ENCODE data around the gene HSPBAP1. TPM values are rescaled to one million over a fixed set of nuclear protein-coding genes. Genes with fewer than 3 reads are reported as not detected.

The HSPBAP1 gene
- total RNA-seq, 1 experiment from 2014 or later: 6.4 TPM

GRCh38 chr3:122824465-122825381 is 31.1 kb upstream of the HSPBAP1 start:
- Histone ChIP-seq H3K4me2 (ENCODE audit: low read length) (no peak overlapping the region), H3F3A (ENCODE audit: low read length, unreplicated experiment) (no peaks in the 10 kb centered on the region), H3K27ac (ENCODE audit: low read length) (no peak overlapping the region), H3K9me2 (replicated peaks; ENCODE audit: low read length) (no peaks in the 10 kb centered on the region), H3K9ac (ENCODE audit: low read length) (no peak overlapping the region), H3K4me1 (ENCODE audit: insufficient read depth, low read length) (no peaks in the 10 kb centered on the region), H3K27me3 (ENCODE audit: low read length) (no peaks in the 10 kb centered on the region), H3K4me3 (ENCODE audit: low read length) (no peak overlapping the region), H3K79me2 (ENCODE audit: low read length) (no peaks in the 10 kb centered on the region), H3K9me3 (ENCODE audit: low read length) (no peaks in the 10 kb centered on the region), H3K36me3 (ENCODE audit: low read depth, low read length) (no peaks in the 10 kb centered on the region), H4K20me1 (ENCODE audit: low read length) (no peaks in the 10 kb centered on the region), H2AFZ (ENCODE audit: low read length) (no peak overlapping the region)
- TF ChIP-seq EZH2phosphoT487 (IDR thresholded peaks at IDR 0.05; ENCODE audit: borderline replicate concordance, low read length) (no peak), EZH2 (IDR thresholded peaks at IDR 0.05; ENCODE audit: low read length, unreplicated experiment) (no peak)
- TF ChIP-seq, protein P1, sequence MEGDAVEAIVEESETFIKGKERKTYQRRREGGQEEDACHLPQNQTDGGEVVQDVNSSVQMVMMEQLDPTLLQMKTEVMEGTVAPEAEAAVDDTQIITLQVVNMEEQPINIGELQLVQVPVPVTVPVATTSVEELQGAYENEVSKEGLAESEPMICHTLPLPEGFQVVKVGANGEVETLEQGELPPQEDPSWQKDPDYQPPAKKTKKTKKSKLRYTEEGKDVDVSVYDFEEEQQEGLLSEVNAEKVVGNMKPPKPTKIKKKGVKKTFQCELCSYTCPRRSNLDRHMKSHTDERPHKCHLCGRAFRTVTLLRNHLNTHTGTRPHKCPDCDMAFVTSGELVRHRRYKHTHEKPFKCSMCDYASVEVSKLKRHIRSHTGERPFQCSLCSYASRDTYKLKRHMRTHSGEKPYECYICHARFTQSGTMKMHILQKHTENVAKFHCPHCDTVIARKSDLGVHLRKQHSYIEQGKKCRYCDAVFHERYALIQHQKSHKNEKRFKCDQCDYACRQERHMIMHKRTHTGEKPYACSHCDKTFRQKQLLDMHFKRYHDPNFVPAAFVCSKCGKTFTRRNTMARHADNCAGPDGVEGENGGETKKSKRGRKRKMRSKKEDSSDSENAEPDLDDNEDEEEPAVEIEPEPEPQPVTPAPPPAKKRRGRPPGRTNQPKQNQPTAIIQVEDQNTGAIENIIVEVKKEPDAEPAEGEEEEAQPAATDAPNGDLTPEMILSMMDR (conservative IDR thresholded peaks at IDR 0.05; ENCODE audit: low read depth, low read length): no peak
- no TSS peak for BruUV-seq (replicated peaks)
- peak; percentile 57 for ATAC-seq
- ChIA-PET CTCF (no interaction called here), POLR2A (ENCODE audit: unreplicated experiment) (no interaction called here)
- peak; percentile 50 for DNase-seq
- intact Hi-C loops (cut with micrococcal nuclease): no loop called here

GRCh38 chr3:122816587-122816986 is 23.0 kb upstream of the HSPBAP1 start:
- CTCF ChIA-PET: no interaction called here
- Histone ChIP-seq H3K4me1 (ENCODE audit: insufficient read depth, low read length) (no peaks in the 10 kb centered on the region), H2AFZ (ENCODE audit: low read length) (no peak overlapping the region), H3K36me3 (ENCODE audit: low read depth, low read length) (no peaks in the 10 kb centered on the region), H3K79me2 (ENCODE audit: low read length) (no peaks in the 10 kb centered on the region), H3K27me3 (ENCODE audit: low read length) (no peaks in the 10 kb centered on the region), H4K20me1 (ENCODE audit: low read length) (no peaks in the 10 kb centered on the region), H3K9me2 (replicated peaks; ENCODE audit: low read length) (no peaks in the 10 kb centered on the region), H3K9me3 (ENCODE audit: low read length) (no peaks in the 10 kb centered on the region), H3F3A (ENCODE audit: low read length, unreplicated experiment) (no peaks in the 10 kb centered on the region), H3K4me2 (ENCODE audit: low read length) (no peak overlapping the region), H3K9ac (ENCODE audit: low read length) (no peak overlapping the region), H3K27ac (ENCODE audit: low read length) (no peak overlapping the region), H3K4me3 (ENCODE audit: low read length) (no peak overlapping the region)
- BruUV-seq (replicated peaks): no TSS peak
- POLR2A ChIA-PET (ENCODE audit: unreplicated experiment): no interaction called here
- intact Hi-C loops (cut with micrococcal nuclease): no loop called here
- no peak for ATAC-seq
- TF ChIP-seq EZH2 (IDR thresholded peaks at IDR 0.05; ENCODE audit: low read length, unreplicated experiment) (no peak), EZH2phosphoT487 (IDR thresholded peaks at IDR 0.05; ENCODE audit: borderline replicate concordance, low read length) (no peak)
- TF ChIP-seq, protein P1 (conservative IDR thresholded peaks at IDR 0.05; ENCODE audit: low read depth, low read length): no peak
- DNase-seq: no peak

- Histone ChIP-seq H3K27me3 (ENCODE audit: low read length) (no peaks in the 10 kb centered on the region), H3K4me3 (ENCODE audit: low read length) (no peak overlapping the region), H3K4me1 (ENCODE audit: insufficient read depth, low read length) (no peaks in the 10 kb centered on the region; the same call in 1 of the 2 replicates), H3K9me2 (replicated peaks; ENCODE audit: low read length) (no peaks in the 10 kb centered on the region), H3K27ac (ENCODE audit: low read length) (no peak overlapping the region), H2AFZ (ENCODE audit: low read length) (no peak overlapping the region), H3K36me3 (ENCODE audit: low read depth, low read length) (no peaks in the 10 kb centered on the region), H4K20me1 (ENCODE audit: low read length) (no peaks in the 10 kb centered on the region), H3K9ac (ENCODE audit: low read length) (no peak overlapping the region), H3K79me2 (ENCODE audit: low read length) (no peaks in the 10 kb centered on the region), H3F3A (ENCODE audit: low read length, unreplicated experiment) (no peaks in the 10 kb centered on the region), H3K4me2 (ENCODE audit: low read length) (no peak overlapping the region), H3K9me3 (ENCODE audit: low read length) (no peaks in the 10 kb centered on the region)
- ATAC-seq (peak; percentile 77), DNase-seq (peak; percentile 20)
- intact Hi-C loops (cut with micrococcal nuclease): loop anchor here (2.0 kb wide), 1 partner anchor 16 kb away; the partner anchor contains the start of gene SLC49A4
- CTCF ChIA-PET: no interaction called here
- TF ChIP-seq, protein P1 (conservative IDR thresholded peaks at IDR 0.05; ENCODE audit: low read depth, low read length): no peak
- no peak for TF ChIP-seq EZH2phosphoT487 (IDR thresholded peaks at IDR 0.05; ENCODE audit: borderline replicate concordance, low read length)
- TF ChIP-seq EZH2 (IDR thresholded peaks at IDR 0.05; ENCODE audit: low read length, unreplicated experiment): no peak
- POLR2A ChIA-PET (ENCODE audit: unreplicated experiment): interaction anchor here (0.6 kb wide), 1 partner anchor 218 kb away, joined by 3 read pairs; no protein-coding TSS in a partner anchor
- BruUV-seq (replicated peaks): no TSS peak
These were observed 17.1 kb upstream of the HSPBAP1 start for GRCh38 chr3:122810734-122811133.

Measured in PC-3 (cell line).